Colonic mucosa (tissue), 4 donors: Measurements from ENCODE around the gene JAZF1. TPM values are rescaled to one million over a fixed set of nuclear protein-coding genes. Genes with fewer than 3 reads are reported as not detected.

Source experiments
- DNase-seq: peaks from one replicate; pipeline ENCODE4 v3.0.0-alpha.2; 2020
- H3K27ac ChIP-seq: fragments of 200-600 bp; one replicate; pipeline ENCODE4 v1.8.0; 2021
- H3K27me3 ChIP-seq: fragments of 200-600 bp; one replicate; pipeline ENCODE4 v1.8.0; 2021
- H3K36me3 ChIP-seq: fragments of 200-600 bp; one replicate; pipeline ENCODE4 v1.8.0; 2021
- H3K4me1 ChIP-seq: fragments of 200-600 bp; one replicate; pipeline ENCODE4 v1.8.0; 2021; ENCODE audit warnings: mild to moderate bottlenecking
- H3K4me3 ChIP-seq: fragments of 200-600 bp; one replicate; pipeline ENCODE4 v1.8.0; 2021
- H3K9ac ChIP-seq, 2 donors: one replicate each; pipeline ENCODE4 v1.7.0; 2013; ENCODE audit warnings: control low read depth in 2 of 2, low read depth in 2 of 2, low read length in 2 of 2
- H3K9me3 ChIP-seq: fragments of 200-600 bp; one replicate; pipeline ENCODE4 v1.8.0; 2021
- intact Hi-C: fragments of 100-400 bp; cut with DNase I; formaldehyde crosslinking; loops from one replicate; pipeline ENCODE4 v1.14.1; 2022
- total RNA-seq, 2 donors: library from RNA; stranded (reverse); fragmentation: NEBNext Ultra II Directional in 1 of 2; extraction: Animal tissue kit (Norgen Biotek cat#: 25700) in 1 of 2; gene quantifications; one replicate each; pipeline ENCODE4 v1.2.1, GENCODE V29; 2021
- TF ChIP-seq, protein P1 (sequence below): fragments of 200-600 bp; IDR thresholded peaks from one replicate; pipeline ENCODE4 v1.8.0; 2022; ENCODE audit warnings: antibody characterized with exemption, mild to moderate bottlenecking
- donor health status: healthy.
- donor health status: DM: no; HTN: no; CAD: no.
- donor health status: DM: no; HTN: no; CAD: no.

The JAZF1 gene
- total RNA-seq, 2 donors from 2014 or later = 1.8 to 10.1 TPM

DNA sequence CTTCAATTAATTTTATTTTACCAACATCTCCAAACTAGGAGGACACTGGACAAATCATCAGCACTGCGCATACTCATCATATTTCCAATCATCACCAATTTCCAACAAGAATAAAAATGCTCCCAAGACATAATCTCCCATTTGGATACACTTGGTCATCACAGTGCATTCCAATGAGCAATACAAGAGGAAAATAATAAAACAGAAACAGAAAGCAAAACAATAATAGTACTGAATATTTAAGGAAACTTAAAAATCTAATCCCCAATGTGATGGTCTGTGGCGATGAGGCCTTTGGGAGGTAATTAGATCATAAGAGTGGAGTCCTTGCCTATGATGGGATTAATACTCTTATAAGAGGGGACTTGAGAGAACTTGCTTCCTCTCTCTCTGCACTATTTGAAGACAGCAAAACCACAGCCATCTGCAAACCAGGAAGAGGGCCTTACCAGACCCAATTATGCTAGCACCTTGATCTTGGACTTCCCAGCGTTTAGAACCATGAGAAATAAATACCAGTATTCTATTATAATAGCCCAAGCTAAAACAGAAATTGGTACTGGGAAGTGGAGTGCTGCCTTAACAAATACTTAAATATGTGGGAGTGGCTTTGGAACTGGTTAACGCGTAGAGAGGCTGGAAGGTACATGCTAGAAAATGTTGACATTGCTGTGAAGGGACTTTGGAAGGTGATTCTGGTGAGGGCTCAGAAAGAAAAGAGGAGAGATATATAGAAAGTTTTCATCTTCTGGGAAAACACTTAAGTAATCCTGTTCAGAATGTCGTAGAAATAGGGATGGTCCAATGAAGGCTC is 91.5 kb downstream of the JAZF1 start:
- Histone ChIP-seq H3K27ac (no peak overlapping the region), H3K4me1 (no peaks in the 10 kb centered on the region), H3K4me3 (no peak overlapping the region), H3K36me3 (no peaks in the 10 kb centered on the region), H3K9ac (no peak overlapping the region), H3K27me3 (no peaks in the 10 kb centered on the region), H3K9me3 (no peaks in the 10 kb centered on the region)
- TF ChIP-seq, protein P1, sequence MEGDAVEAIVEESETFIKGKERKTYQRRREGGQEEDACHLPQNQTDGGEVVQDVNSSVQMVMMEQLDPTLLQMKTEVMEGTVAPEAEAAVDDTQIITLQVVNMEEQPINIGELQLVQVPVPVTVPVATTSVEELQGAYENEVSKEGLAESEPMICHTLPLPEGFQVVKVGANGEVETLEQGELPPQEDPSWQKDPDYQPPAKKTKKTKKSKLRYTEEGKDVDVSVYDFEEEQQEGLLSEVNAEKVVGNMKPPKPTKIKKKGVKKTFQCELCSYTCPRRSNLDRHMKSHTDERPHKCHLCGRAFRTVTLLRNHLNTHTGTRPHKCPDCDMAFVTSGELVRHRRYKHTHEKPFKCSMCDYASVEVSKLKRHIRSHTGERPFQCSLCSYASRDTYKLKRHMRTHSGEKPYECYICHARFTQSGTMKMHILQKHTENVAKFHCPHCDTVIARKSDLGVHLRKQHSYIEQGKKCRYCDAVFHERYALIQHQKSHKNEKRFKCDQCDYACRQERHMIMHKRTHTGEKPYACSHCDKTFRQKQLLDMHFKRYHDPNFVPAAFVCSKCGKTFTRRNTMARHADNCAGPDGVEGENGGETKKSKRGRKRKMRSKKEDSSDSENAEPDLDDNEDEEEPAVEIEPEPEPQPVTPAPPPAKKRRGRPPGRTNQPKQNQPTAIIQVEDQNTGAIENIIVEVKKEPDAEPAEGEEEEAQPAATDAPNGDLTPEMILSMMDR = no peak
- DNase-seq = no peak
- intact Hi-C loops = no loop called here

DNA sequence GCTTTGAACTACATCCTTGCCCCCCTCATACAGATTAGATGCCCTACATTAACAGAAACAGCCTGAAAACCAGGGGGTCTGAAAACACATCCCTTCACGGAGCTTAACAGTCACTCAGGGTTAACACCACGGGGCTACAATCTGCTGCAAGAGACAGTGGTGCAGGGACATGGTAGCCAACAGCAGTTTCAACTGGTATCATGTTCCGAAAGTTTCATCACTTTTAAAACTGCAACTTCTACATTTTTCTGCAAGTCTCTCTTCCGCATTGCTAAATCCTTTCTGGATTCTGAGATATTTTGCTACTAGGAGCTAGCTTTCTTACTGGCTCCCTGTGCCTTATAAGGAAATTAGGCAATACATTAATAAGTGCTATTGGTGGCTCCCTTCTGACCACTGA is 92.6 kb downstream of the JAZF1 start:
- no peaks in the 10 kb centered on the region for H3K4me1 ChIP-seq
- intact Hi-C loops = no loop called here
- TF ChIP-seq, protein P1 = no peak
- no peak overlapping the region for H3K27ac ChIP-seq
- no peak overlapping the region for H3K9ac ChIP-seq
- no peak for DNase-seq
- H3K9me3 ChIP-seq = no peaks in the 10 kb centered on the region
- H3K36me3 ChIP-seq = no peaks in the 10 kb centered on the region
- H3K4me3 ChIP-seq = no peak overlapping the region
- H3K27me3 ChIP-seq = no peaks in the 10 kb centered on the region

DNA sequence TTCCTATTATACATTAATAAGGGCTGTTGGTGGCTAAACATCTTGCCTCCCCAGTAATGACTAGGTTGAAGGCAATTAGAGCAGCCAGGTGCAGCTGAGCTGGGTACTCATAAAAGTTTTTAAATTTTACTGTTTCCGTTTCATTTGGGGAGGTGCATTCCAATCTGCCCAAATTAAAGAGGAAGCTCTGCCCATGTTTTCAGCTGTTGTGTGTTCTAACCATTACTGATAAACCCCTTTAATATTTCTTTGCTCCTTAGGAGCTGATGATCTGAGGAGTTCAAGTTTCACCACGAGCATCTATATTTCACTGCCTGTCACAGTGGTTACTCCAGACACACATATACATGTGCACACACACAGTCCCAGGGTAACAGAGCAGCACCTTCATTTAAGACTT is 94.4 kb downstream of the JAZF1 start:
- no peaks in the 10 kb centered on the region for H3K4me1 ChIP-seq
- H3K27ac ChIP-seq = no peak overlapping the region
- no peak overlapping the region for H3K9ac ChIP-seq
- no peak overlapping the region for H3K4me3 ChIP-seq
- TF ChIP-seq, protein P1 = no peak
- H3K36me3 ChIP-seq = no peaks in the 10 kb centered on the region
- DNase-seq = no peak
- intact Hi-C loops = no loop called here
- no peaks in the 10 kb centered on the region for H3K9me3 ChIP-seq
- H3K27me3 ChIP-seq = no peaks in the 10 kb centered on the region

DNA sequence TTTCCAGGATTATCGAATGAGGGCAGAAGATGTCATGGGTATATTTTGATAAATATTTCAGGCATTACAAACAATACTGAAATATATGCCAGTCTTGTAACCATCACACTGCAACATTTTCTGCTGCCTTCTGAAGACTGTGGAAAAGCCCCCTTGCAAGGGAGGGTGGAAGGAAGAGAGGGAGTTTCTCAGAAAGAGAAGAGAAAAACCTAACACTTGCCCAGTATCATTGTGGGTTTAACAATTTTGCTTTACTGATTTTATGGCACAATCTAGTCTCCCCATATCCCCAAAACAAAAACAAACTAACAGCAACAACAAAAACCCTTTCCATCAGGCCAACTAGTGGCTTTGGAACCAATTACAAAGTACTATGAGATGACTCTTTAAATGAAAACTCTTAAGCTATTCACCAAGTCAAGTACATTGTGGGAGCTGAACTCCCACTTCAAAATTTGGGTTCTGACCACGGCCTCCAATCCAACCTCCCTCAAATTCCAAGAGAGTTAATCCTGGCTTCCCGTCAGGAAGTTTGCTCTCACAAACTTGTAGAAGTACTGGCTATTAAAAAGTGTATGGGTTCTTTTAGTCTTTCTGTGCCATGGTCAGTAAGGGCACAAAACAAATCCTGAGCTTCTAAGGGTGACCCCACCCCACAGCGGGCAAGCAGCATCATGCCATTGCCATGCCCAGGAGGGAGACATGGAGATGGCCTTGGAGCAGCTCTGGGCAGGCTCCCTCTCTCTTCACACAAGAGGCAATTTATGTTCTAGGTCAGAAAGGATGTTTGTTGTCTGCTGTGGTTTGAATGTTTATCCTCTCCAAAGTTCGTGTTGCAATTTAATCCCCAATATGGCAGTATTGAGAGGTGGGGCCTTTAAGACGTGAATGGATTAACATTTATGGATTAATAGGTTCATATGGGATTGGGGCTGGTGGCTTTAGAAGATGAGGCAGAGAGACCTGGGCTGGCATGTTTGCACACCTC is 96.3 kb downstream of the JAZF1 start:
- Histone ChIP-seq H3K4me3 (no peak overlapping the region), H3K27ac (no peak overlapping the region), H3K4me1 (no peaks in the 10 kb centered on the region), H3K9ac (no peak overlapping the region), H3K9me3 (no peaks in the 10 kb centered on the region), H3K36me3 (no peaks in the 10 kb centered on the region), H3K27me3 (no peaks in the 10 kb centered on the region)
- no peak for DNase-seq
- intact Hi-C loops = no loop called here
- TF ChIP-seq, protein P1 = no peak

DNA sequence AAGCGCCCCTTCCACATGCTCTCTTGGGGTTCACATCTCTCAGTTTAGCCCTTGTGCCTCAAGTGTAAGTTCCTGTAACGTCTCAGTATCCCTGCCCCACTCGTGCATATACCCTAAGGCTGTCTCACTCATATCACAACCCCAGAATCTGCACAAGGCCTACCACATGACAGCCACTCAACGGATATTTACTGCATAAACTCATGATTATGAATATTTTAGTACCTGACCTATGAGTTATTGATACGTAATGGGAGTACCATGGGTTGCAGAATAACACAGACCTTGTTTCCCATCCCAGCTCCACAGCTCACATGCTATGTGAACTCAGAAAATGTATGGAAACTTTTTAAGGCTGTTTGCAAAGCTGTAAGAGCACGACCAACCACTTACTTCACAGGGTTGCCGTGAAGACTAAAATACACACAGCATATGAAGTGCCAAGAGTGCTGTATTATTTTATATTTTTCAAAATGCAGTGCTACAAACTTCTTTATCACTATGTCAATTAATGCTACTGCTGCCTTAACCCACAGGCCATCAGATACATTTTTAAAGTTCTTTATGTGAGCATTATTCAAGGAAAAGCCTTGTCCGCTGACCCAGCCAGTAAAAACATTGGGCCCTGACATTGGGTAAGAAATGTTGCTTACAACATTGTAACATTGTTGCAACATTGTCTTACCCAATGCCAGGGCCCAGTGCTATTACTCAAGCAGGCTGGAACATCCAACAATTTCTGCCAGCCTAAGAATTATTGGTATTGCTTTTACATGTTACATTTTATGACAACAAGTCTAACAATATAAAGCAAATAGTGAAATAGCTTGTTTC is 97.2 kb downstream of the JAZF1 start:
- DNase-seq = no peak

More for the DNA sequence above, 97.2 kb downstream of the JAZF1 start:
- Histone ChIP-seq H3K9ac (no peak overlapping the region), H3K9me3 (no peaks in the 10 kb centered on the region), H3K4me1 (no peaks in the 10 kb centered on the region), H3K27me3 (no peaks in the 10 kb centered on the region), H3K36me3 (no peaks in the 10 kb centered on the region), H3K4me3 (no peak overlapping the region), H3K27ac (no peak overlapping the region)
- TF ChIP-seq, protein P1 = no peak
- intact Hi-C loops = no loop called here
